Mononuclear cell (primary cell): Measurements from ENCODE around the gene KLHL21. TPM values are rescaled to one million over a fixed set of nuclear protein-coding genes. Genes with fewer than 3 reads are reported as not detected.
"Not testable (repeated sequence)": the region's sequence is repeated elsewhere in the genome, so short reads cannot be mapped to it uniquely, and the experiment has no call there.

ENCODE experiments used
- H3K27me3 ChIP-seq: 2 replicates; pipeline ENCODE4 v1.6.0; 2011; ENCODE audit warnings: low read length, control low read depth; ENCODE audit not compliant: insufficient read depth
- H3K4me1 ChIP-seq: 2 replicates; pipeline ENCODE4 v1.5.1; 2011; ENCODE audit warnings: mild to moderate bottlenecking, low read length, control low read depth; ENCODE audit not compliant: insufficient read depth
- H3K4me3 ChIP-seq: 2 replicates; pipeline ENCODE4 v1.5.1; 2011; ENCODE audit warnings: mild to moderate bottlenecking, low read length, moderate library complexity
- H3K9me3 ChIP-seq: 2 replicates; pipeline ENCODE4 v1.5.1; 2011; ENCODE audit warnings: low read depth, mild to moderate bottlenecking, control low read depth, low read length
- total RNA-seq: library from RNA; depleted of rRNA; stranded (reverse); fragments of >200 nt; gene quantifications from one replicate; pipeline ENCODE4 v1.2.3, GENCODE V29; 2012

KLHL21 gene
- total RNA-seq, 1 donor, result 57.4 TPM

DNA sequence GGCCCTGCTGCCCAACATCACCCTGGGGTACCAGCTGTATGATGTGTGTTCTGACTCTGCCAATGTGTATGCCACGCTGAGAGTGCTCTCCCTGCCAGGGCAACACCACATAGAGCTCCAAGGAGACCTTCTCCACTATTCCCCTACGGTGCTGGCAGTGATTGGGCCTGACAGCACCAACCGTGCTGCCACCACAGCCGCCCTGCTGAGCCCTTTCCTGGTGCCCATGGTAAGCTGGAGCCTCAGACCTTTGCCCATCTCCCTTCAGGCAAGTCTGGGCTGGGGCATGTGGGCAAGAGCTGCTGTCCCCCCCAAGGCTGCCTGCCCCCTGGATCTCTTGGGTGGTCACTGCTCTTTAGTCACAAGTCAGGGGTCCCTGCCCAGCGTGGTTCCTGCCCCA lies 31.7 kb downstream of the KLHL21 start:
- H3K4me3 ChIP-seq, result no peak overlapping the region
- no peaks in the 10 kb centered on the region for H3K27me3 ChIP-seq
- H3K9me3 ChIP-seq, result no peaks in the 10 kb centered on the region
- no peaks in the 10 kb centered on the region for H3K4me1 ChIP-seq

DNA sequence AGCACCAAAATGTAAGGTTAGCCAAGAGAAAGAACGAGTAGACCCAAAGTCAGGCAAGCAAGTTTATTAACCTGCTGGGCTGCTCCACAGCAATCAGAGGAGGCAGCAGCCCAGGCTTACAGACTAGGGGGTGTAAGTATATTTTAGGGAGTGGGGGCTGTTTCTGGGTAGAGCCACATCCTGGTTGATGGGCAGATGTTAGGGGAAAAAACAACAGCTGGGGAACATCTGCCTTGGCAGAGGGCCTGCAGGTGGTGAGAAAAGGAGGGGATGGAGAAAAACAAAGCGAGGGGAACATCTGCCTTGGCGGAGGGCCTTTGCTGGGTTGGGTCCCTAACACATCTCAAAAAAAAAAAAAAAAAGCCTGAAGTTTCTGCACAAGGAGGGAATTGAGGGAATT lies 32.6 kb downstream of the KLHL21 start:
- H3K9me3 ChIP-seq, result no peaks in the 10 kb centered on the region
- no peak overlapping the region for H3K4me3 ChIP-seq
- no peaks in the 10 kb centered on the region for H3K27me3 ChIP-seq
- H3K4me1 ChIP-seq, result no peaks in the 10 kb centered on the region

DNA sequence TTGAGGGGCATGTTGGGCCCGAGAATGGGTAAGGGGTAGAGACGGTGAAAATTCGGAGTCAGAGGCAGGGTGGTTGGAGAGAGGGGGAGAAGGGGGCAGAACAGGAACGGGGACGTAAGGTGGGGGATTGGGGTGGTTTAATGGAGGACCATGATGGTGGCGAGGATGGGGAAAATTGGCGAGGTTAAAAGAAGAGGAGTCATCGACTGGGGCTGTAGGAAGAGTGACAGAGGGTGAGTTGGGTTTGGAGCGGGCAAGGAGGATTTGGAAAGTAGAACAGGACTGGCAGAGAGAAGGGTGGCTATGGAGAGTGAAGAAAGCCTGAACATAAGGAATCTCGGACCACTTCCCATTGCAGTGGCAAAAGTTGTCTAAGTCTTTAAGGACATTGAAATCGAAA lies 33.6 kb downstream of the KLHL21 start:
- Histone ChIP-seq H3K9me3 (no peaks in the 10 kb centered on the region), H3K4me1 (no peaks in the 10 kb centered on the region), H3K27me3 (no peaks in the 10 kb centered on the region), H3K4me3 (no peak overlapping the region)

DNA sequence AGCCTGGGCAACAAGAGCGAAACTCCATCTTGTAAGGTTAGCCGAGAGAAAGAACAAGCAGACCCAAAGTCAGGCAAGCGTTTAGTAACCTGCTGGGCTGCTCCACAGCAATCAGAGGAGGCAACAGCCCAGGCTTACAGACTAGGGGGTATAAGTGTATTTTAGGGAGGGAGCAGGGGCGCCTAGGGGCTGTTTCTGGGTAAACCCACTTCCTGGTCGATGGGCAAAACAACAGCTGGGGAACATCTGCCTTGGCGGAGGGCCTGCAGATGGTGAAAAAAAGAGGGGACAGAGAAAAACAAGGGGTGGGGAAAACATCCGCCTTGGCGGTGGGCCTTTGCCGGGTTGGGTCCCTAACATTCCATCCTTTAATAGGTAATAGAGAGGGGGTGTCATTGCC lies 42.4 kb downstream of the KLHL21 start:
- no peaks in the 10 kb centered on the region for H3K9me3 ChIP-seq
- no peaks in the 10 kb centered on the region for H3K27me3 ChIP-seq
- H3K4me1 ChIP-seq, result no peaks in the 10 kb centered on the region
- H3K4me3 ChIP-seq, result no peak overlapping the region

DNA sequence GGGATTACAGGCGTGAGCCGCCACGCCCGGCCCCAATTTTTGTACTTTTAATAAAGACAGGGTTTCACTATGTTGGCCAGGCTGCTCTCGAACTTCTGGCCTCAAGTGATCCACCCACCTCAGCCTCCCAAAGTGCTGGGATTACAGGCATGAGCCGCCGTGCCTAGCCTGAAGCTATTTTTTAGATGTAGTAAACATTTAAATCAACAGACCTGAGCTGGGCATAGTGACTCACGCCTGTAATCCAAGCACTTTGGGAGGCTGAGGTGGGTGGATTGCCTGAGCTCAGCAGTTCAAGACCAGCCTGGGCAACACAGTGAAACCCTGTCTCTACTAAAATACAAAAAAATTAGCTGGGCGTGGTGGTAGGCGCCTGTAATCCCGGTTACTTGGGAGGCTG lies 43.5 kb downstream of the KLHL21 start:
- not testable (repeated sequence) for H3K4me3 ChIP-seq, H3K4me1 ChIP-seq, H3K27me3 ChIP-seq, H3K9me3 ChIP-seq

DNA sequence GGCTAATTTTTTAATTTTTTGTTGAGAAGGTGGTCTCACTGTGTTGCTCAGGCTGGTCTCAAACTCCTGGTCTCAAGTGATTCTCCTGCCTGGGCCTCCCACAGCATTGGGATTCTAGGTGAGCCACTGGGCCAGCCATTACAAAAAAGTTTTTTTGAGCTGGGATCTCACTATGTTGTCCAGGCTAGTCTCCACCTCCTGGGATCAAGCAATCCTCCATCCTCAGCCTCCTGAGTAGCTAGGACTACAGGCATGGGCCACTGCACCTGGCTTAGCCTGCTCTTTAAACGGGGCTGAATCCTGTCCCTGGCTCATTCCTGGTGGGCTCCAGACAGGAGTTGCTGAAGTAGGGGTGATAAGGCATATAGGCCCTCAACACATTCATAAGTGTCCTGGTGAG lies 45.1 kb downstream of the KLHL21 start:
- no peak overlapping the region for H3K4me3 ChIP-seq
- no peaks in the 10 kb centered on the region for H3K27me3 ChIP-seq
- H3K9me3 ChIP-seq, result no peaks in the 10 kb centered on the region
- H3K4me1 ChIP-seq, result peaks cover 20% of the 10 kb centered on the region

DNA sequence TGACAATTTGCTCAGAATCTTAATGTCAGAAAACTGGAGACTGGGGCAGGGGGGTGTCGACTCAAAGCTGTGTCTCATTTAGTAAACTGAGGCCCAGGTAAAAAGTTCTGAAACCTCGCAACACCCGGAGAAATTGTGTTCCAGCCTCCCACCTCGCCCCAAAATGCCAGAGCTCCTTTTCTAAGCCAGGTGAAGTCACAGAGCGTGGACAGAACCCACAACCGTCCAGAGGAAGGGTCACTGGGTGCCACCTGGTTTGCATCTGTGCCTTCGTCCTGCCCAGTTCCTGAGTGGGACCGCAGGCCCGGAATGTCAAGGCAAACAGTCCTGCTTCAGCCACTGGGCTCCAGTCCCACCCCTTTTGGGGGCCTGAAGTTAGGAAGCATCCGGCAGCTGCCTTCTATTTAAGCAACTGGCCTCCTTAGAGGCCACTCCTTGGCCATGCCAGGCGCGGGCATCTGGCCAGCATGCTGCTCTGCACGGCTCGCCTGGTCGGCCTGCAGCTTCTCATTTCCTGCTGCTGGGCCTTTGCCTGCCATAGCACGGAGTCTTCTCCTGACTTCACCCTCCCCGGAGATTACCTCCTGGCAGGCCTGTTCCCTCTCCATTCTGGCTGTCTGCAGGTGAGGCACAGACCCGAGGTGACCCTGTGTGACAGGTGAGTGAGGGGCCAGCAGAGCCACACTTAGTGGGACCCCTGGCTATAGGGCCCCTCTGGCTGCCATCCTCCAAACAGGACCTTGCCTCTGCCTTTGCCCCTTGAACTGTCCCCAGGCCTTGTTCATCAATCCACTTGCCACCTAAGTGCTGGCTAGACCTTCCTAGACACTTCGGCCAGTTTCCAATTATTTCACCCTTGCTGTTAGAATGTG lies 47.5 kb downstream of the KLHL21 start, which contains the start of gene TAS1R1:
TAS1R1 (plus strand) TSS at position 401 of the 872 bp plus-strand sequence; CDS start at position 468, 67 bp downstream.
- Histone ChIP-seq H3K4me3 (peak within 1 kb of the TSS; percentile 93), H3K27me3 (no peaks in the 10 kb centered on the region), H3K9me3 (no peaks in the 10 kb centered on the region), H3K4me1 (peaks cover 20% of the 10 kb centered on the region)

DNA sequence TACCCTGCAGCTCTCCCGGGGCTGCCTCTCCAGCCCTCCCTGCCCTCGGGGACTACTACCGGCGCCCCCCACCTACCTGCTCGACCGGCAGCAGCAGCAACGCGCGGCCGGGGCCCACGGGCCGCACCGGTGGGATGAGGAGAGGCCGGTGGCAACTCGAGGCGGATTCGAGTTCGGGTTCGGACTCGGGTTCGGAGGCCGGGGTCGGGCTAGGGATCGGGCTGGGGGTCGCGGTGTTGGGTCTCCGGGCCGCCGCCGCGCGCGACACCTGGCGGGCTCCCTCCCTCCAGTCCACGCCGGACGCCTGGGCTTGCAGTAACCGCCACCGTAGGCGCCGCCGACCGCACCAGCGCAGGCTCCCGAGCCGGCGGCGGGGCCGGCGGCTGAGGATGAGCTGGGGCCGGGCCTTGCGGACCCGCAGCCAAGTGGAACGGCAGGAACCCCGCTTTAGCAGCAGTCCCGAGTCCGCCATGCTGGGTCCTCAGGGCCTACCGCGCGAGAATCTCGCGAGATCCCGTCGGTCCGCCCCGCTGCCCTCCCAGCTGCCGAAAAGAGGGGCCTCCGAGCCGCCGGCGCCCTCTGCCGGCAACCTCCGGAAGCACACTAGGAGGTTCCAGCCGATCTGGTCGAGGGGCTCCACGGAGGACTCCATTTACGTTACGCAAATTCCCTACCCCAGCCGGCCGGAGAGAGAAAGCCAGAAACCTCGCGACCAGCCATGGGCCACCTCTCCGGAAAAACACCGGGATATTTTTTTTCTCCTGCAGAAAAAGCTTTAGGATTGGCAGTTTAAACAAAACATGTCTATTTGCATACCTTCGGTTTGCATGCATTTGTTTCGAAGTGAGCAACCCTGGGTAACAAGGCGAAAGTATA lies 48.4 kb downstream of the KLHL21 start, which contains the start of gene NOL9:
NOL9 (minus strand) TSS at position 483 of the 876 bp plus-strand sequence; CDS start at position 472, 11 bp downstream.
- Histone ChIP-seq H3K9me3 (no peaks in the 10 kb centered on the region), H3K27me3 (no peaks in the 10 kb centered on the region), H3K4me3 (peak within 1 kb of the TSS; percentile 93), H3K4me1 (peaks cover 20% of the 10 kb centered on the region)

DNA sequence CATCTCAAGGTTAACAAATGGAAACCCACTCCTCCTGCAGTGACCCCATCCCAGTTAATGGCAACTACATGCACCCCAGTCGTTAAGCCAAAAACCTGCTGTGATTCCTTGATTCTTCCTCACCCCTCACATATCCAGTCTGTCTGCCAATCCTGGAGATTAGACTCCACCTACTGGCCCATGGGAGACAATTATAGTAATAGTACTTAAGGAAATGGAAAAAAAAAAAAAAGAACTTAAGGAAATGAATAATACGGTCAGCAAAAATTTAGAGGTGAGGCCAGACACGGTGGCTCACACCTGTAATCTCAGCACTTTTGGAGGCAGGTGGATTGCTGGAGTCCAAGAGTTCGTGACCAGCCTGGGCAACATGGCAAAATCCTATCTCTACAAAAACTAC lies 55.4 kb downstream of the KLHL21 start:
- Histone ChIP-seq H3K9me3 (no peaks in the 10 kb centered on the region), H3K4me1 (peaks cover 10% of the 10 kb centered on the region), H3K27me3 (no peaks in the 10 kb centered on the region), H3K4me3 (no peak overlapping the region)

DNA sequence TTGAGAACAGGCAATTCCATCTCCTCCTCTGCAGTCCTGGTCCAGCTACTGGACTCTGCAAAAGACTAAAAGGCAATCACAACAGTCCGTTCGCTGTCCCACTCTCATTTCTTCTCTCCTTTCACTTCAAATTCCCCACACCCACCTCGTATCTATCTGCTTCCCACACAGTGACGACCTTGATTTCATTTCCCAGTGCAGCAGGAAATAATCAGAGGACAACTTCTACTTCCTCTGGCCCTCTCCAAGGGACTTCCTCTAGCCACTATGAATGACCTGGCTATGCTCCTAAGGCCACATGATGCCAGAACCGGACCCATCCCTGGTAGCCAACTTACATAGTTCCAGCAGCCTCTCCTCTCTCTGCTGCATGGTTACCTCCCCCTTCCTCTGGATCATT lies 56.3 kb downstream of the KLHL21 start:
- Histone ChIP-seq H3K4me3 (no peak overlapping the region), H3K27me3 (no peaks in the 10 kb centered on the region), H3K4me1 (peaks cover 10% of the 10 kb centered on the region), H3K9me3 (no peaks in the 10 kb centered on the region)

DNA sequence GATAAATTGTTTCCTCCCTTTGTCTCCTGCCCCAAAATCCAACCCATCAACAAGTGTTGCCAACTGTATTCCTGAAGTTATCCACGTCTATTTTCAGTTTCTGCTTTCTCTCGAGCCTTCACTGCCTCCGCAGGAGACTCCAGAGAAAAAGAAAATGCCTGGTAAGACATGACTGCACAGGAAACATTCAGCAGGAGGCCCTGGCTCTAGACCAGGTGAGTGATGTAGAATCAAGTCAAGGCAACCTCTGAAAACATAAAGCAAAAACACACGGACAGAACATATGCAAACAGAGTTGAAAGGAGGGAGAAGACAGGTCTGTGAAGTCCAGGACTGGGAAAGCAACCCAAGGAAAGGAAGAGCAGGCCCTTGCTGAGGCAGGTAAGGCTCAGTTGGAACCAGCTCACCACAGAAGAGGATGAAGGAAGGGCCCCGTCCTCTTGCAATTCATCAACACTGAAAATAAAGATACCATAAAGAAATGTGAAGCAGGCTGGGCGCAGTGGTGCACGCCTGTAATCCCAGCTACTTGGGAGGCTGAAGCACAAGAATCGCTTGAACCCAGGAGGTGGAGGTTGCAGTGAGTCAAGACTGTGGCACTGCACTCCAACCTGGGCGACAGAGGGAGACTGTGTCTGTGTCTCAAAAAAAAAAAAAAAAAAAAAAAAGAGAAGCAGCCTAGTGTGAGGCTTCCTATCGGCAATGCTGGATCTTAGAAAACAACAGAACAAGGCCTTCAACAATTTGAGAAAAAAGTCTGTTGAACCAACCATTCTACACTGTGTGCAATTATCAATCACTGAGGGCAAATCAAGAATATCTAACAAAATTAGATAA lies 57.2 kb downstream of the KLHL21 start:
- H3K27me3 ChIP-seq, result no peaks in the 10 kb centered on the region
- no peak overlapping the region for H3K4me3 ChIP-seq
- no peaks in the 10 kb centered on the region for H3K9me3 ChIP-seq
- H3K4me1 ChIP-seq, result peaks cover 10% of the 10 kb centered on the region

DNA sequence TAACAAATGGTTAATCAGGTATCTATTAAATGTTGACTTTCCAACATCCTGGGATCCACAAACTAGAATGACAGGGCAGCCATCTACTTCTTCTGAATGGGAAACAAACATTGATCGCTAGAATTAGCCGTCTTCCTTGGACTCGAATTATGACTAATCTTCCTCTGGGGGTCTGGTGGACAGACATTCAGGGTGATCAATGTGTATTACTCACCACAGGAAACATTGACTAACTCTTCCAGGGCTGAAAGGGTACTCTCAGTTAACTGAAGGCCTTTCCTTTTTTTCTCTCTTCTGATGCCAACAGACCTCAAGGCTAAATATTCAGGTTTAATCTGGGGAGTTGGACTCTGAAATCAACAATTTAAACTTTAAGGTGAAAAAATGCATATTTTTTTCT lies 57.8 kb downstream of the KLHL21 start:
- H3K4me1 ChIP-seq, result peaks cover 10% of the 10 kb centered on the region
- no peak overlapping the region for H3K4me3 ChIP-seq
- no peaks in the 10 kb centered on the region for H3K9me3 ChIP-seq
- H3K27me3 ChIP-seq, result no peaks in the 10 kb centered on the region
